HepG2 (cell line): ENCODE data around the gene ALX3. TPM values are rescaled to one million over a fixed set of nuclear protein-coding genes. Genes with fewer than 3 reads are reported as not detected.

ENCODE experiments used
- ATAC-seq: fragments of 200-7000 bp; cut with Tn5 transposase; 3 replicates; pipeline ENCODE4 v1.9.1; 2020; ENCODE audit warnings: mild to moderate bottlenecking, moderate library complexity
- BruUV-seq: library from RNA; stranded (reverse); fragments of 400-500 nt; replicated peaks from 2 replicates; lab custom pipeline; 2021; lab: Mats Ljungman, UMichigan
- CTCF ChIA-PET: fragments of 300-600 bp; formaldehyde crosslinking; extraction: SDS; loops from one replicate; lab custom pipeline; 2021; ENCODE audit warnings: low total read pairs, inconsistent platforms, low intra/inter-chr PET ratio; lab: Yijun Ruan, JAX
- POLR2A ChIA-PET: fragments of 350-600 bp; sonication (Branson Sonifier 250); formaldehyde crosslinking; loops from one replicate; lab custom pipeline; 2020; ENCODE audit warnings: antibody characterized with exemption, inconsistent platforms; lab: Yijun Ruan, JAX
- DNase-seq: peaks from one replicate; pipeline ENCODE4 v3.0.0-alpha.2; 2015; ENCODE audit warnings: low spot score
- FAIRE-seq: peaks from 3 replicates; lab custom pipeline; 2011; peaks lifted over from hg19 to GRCh38; lab: Jason Lieb, UNC
- H2AFZ ChIP-seq: one replicate; pipeline ENCODE4 v1.6.1; 2011; ENCODE audit warnings: low read length, inconsistent platforms
- H3K27ac ChIP-seq: fragments of 300-600 bp; 3 replicates; pipeline ENCODE4 v1.8.0; 2011; ENCODE audit warnings: mixed run types, mild to moderate bottlenecking, mixed read lengths, low read length, inconsistent platforms; ENCODE audit not compliant: insufficient read depth; ENCODE audit errors: extremely low read length
- H3K27me3 ChIP-seq, 2 experiments: fragments of 200-600 bp in 1 of 2; 2 replicates in 1 of 2; 3 replicates in 1 of 2; pipeline versions ENCODE4 v1.6.0 to v1.8.0; 2011; ENCODE audit warnings: low read length in 2 of 2, mild to moderate bottlenecking in 2 of 2, moderate library complexity in 2 of 2, inconsistent platforms in 1 of 2; ENCODE audit not compliant: insufficient read depth in 2 of 2, control insufficient read depth in 1 of 2
- H3K36me3 ChIP-seq, 2 experiments: fragments of 200-600 bp in 1 of 2; replicated peaks in 1 of 2; 2 replicates in 1 of 2; 3 replicates in 1 of 2; pipeline versions ENCODE4 v1.5.1 to v1.8.0; 2011; ENCODE audit warnings: low read length in 2 of 2, inconsistent platforms in 1 of 2; ENCODE audit not compliant: insufficient read depth in 2 of 2, control insufficient read depth in 1 of 2
- H3K4me1 ChIP-seq: 2 replicates; pipeline ENCODE4 v1.5.1; 2012; ENCODE audit warnings: low read length, inconsistent platforms; ENCODE audit not compliant: insufficient read depth
- H3K4me2 ChIP-seq: 2 replicates; pipeline ENCODE4 v1.6.0; 2011; ENCODE audit warnings: low read depth, low read length, inconsistent platforms
- H3K4me3 ChIP-seq, 3 experiments: fragments of 200-600 bp in 1 of 3; sonication (generic), shearing (Covaris generic) in 1 of 3; replicated peaks in 1 of 3; 2 replicates each; pipeline ENCODE4 v1.5.1; 2011 to 2016; ENCODE audit warnings: low read length in 3 of 3, inconsistent platforms in 2 of 3, low read depth in 2 of 3, mild to moderate bottlenecking in 2 of 3, control low read depth in 1 of 3, mixed read lengths in 1 of 3; ENCODE audit not compliant: insufficient read depth in 1 of 3
- H3K79me2 ChIP-seq: one replicate; pipeline ENCODE4 v1.6.1; 2011; ENCODE audit warnings: low read length, inconsistent platforms; ENCODE audit not compliant: insufficient read depth
- H3K9ac ChIP-seq: 2 replicates; pipeline ENCODE4 v1.6.0; 2011; ENCODE audit warnings: mild to moderate bottlenecking, low read depth, low read length, inconsistent platforms; ENCODE audit not compliant: insufficient read depth
- H3K9me3 ChIP-seq: 2 replicates; pipeline ENCODE4 v1.5.1; 2012; ENCODE audit warnings: mild to moderate bottlenecking, low read length
- H4K20me1 ChIP-seq: 2 replicates; pipeline ENCODE4 v1.6.0; 2011; ENCODE audit warnings: inconsistent platforms, mild to moderate bottlenecking, low read length, moderate library complexity; ENCODE audit not compliant: insufficient read depth
- HIC2 ChIP-seq: sonication (generic); formaldehyde crosslinking; IDR thresholded peaks from 2 replicates; pipeline ENCODE4 v1.9.0; 2022; ENCODE audit warnings: low read depth, missing genetic modification reagents
- IKZF5 ChIP-seq: IDR thresholded peaks from 2 replicates; pipeline ENCODE4 v1.6.1; 2018; ENCODE audit warnings: missing genetic modification reagents, mild to moderate bottlenecking, missing compliant biosample characterization
- MATR3 ChIP-seq: sonication (generic); formaldehyde crosslinking; IDR thresholded peaks from 2 replicates; pipeline ENCODE4 v1.4.0; 2020; ENCODE audit warnings: missing genetic modification reagents
- MYNN ChIP-seq: sonication (generic); formaldehyde crosslinking; IDR thresholded peaks from 2 replicates; pipeline ENCODE4 v1.4.0; 2020; ENCODE audit warnings: mild to moderate bottlenecking, low read depth, missing genetic modification reagents
- TOE1 ChIP-seq: sonication (generic); formaldehyde crosslinking; IDR thresholded peaks from 2 replicates; pipeline ENCODE4 v1.4.0; 2020; ENCODE audit warnings: mild to moderate bottlenecking, missing genetic modification reagents
- ZBTB7B ChIP-seq: sonication (generic); formaldehyde crosslinking; IDR thresholded peaks from 2 replicates; pipeline ENCODE4 v1.4.0; 2020; ENCODE audit warnings: missing genetic modification reagents
- ZNF446 ChIP-seq: sonication (generic); formaldehyde crosslinking; IDR thresholded peaks from 2 replicates; pipeline ENCODE4 v1.5.0; 2020; ENCODE audit warnings: mild to moderate bottlenecking, missing genetic modification reagents
- ZNF878 ChIP-seq: sonication (generic); formaldehyde crosslinking; IDR thresholded peaks from 2 replicates; pipeline ENCODE4 v1.8.1; 2023; ENCODE audit warnings: mild to moderate bottlenecking, missing genetic modification reagents, moderate library complexity
- WGBS: methylation state at CpG from one replicate; pipeline ENCODE4 v1.1.6; 2017; ENCODE audit warnings: low lambda C conversion rate; 5-methylcytosine and 5-hydroxymethylcytosine counted together
- in situ Hi-C: cut with HindIII; loops from 2 replicates; pipeline ENCODE4 v1.10.0; 2017; ENCODE audit warnings: low pct_unique_long_range_greater_than_20kb; ENCODE audit not compliant: extremely low pct_ligation_motif_present
- intact Hi-C: fragments of 100-400 bp; cut with micrococcal nuclease; formaldehyde crosslinking; loops from one replicate; pipeline ENCODE4 v1.10.0; 2022; ENCODE audit not compliant: unreplicated experiment
- polyA plus RNA-seq, 8 experiments: library from polyadenylated mRNA; depleted of rRNA in 3 of 8; stranded (reverse) in 7 of 8; unstranded in 1 of 8; fragments of >200 nt; fragmentation: Illumina TruSeq in 4 of 8; extraction: Trizol in 4 of 8; gene quantifications; 2 replicates each; pipeline versions ENCODE4 v1.2.1 to v1.2.3, GENCODE V29; 2011 to 2016; ENCODE audit warnings: low read depth in 4 of 8, missing spikeins in 1 of 8, mixed read lengths in 1 of 8; ENCODE audit not compliant: insufficient read depth in 1 of 8
- total RNA-seq, 5 experiments: library from RNA; depleted of rRNA; stranded (reverse); fragments of >200 nt; fragmentation: Illumina TruSeq; extraction: Trizol; gene quantifications; 2 replicates each; pipeline ENCODE4 v1.2.3, GENCODE V29; 2016; ENCODE audit warnings: low read depth in 1 of 5

ALX3 gene
- total and polyA plus RNA-seq, 2 of the 13 experiments (the other 11 are each of a cell fraction or from before 2014, with no cell fraction given): not detected

GRCh38 chr1:110067893-110068645 lies 2.4 kb downstream of the ALX3 start:
- intact Hi-C loops (no loop called here), in situ Hi-C loops (no loop called here)
- peaks cover 5 to 22% of the 10 kb centered on the region in 2 experiments; a peak in 4 of 5 replicates for H3K27me3 ChIP-seq
- H4K20me1 ChIP-seq: no peaks in the 10 kb centered on the region
- POLR2A ChIA-PET: no interaction called here
- no TSS peak for BruUV-seq
- H3K79me2 ChIP-seq: no peaks in the 10 kb centered on the region
- no peak for DNase-seq
- H3K4me2 ChIP-seq: no peak overlapping the region
- H3K9me3 ChIP-seq: no peaks in the 10 kb centered on the region
- TF ChIP-seq HIC2: no peak
- TF ChIP-seq IKZF5: no peak
- no peak for TF ChIP-seq TOE1 (CRISPR knock-in tag)
- TF ChIP-seq MATR3 (CRISPR knock-in tag): no peak
- TF ChIP-seq ZNF446 (CRISPR knock-in tag): no peak
- no peak for TF ChIP-seq ZNF878 (CRISPR knock-in tag)
- no peak for TF ChIP-seq MYNN (CRISPR knock-in tag)
- no peak for TF ChIP-seq ZBTB7B
- WGBS: 83% methylated on average over 58 of the region's 68 CpGs
- CTCF ChIA-PET: no interaction called here
- no peak overlapping the region for H3K4me3 ChIP-seq
- no peak overlapping the region for H3K27ac ChIP-seq
- H3K36me3 ChIP-seq: no peaks in the 10 kb centered on the region
- ATAC-seq: no peak
- H3K4me1 ChIP-seq: no peaks in the 10 kb centered on the region
- H2AFZ ChIP-seq: no peak overlapping the region
- no peak overlapping the region for H3K9ac ChIP-seq
- no peak for FAIRE-seq
